Panc1 (cell line): ENCODE results near the gene SLC22A16. TPM values are rescaled to one million over a fixed set of nuclear protein-coding genes. Genes with fewer than 3 reads are reported as not detected.

Experiments
- ATAC-seq: fragments of 200-7000 bp; cut with Tn5 transposase; 2 replicates; pipeline ENCODE4 v1.9.1; 2020; ENCODE audit warnings: mild to moderate bottlenecking, moderate library complexity
- BruUV-seq: library from RNA; stranded (reverse); fragments of 400-500 nt; replicated peaks from 2 replicates; lab custom pipeline; 2021; lab: Mats Ljungman, UMichigan
- CTCF ChIA-PET: fragments of 300-600 bp; sonication (Branson Sonifier 250); formaldehyde crosslinking; loops from one replicate; lab custom pipeline; 2022; ENCODE audit warnings: antibody characterized with exemption; lab: Charles Lee
- POLR2A ChIA-PET: fragments of 300-600 bp; sonication (Branson Sonifier 250); formaldehyde crosslinking; loops from one replicate; lab custom pipeline; 2022; ENCODE audit warnings: antibody characterized with exemption; lab: Charles Lee
- DNase-seq: peaks from one replicate; pipeline ENCODE4 v3.0.0-alpha.2; 2010; ENCODE audit warnings: low read depth, low spot score
- H3K27ac ChIP-seq: 2 replicates; pipeline ENCODE4 v1.5.1; 2011; ENCODE audit warnings: mild to moderate bottlenecking, low read length, inconsistent platforms
- H3K27me3 ChIP-seq: fragments of 200-500 bp; sonication (Bioruptor generic); 2 replicates; pipeline ENCODE4 v1.6.0; 2014; ENCODE audit warnings: low read length, inconsistent platforms; ENCODE audit not compliant: control insufficient read depth, insufficient read depth
- H3K36me3 ChIP-seq: fragments of 200-500 bp; sonication (Bioruptor generic); 2 replicates; pipeline ENCODE4 v1.5.1; 2014; ENCODE audit warnings: inconsistent platforms, mild to moderate bottlenecking, low read length, moderate library complexity; ENCODE audit not compliant: control insufficient read depth, insufficient read depth
- H3K4me1 ChIP-seq: 2 replicates; pipeline ENCODE4 v1.5.1; 2011; ENCODE audit warnings: inconsistent platforms, mild to moderate bottlenecking, low read length, moderate library complexity; ENCODE audit not compliant: control insufficient read depth, insufficient read depth
- H3K4me3 ChIP-seq, 2 experiments: 2 replicates each; pipeline ENCODE4 v1.5.1; 2011 to 2012; ENCODE audit warnings: low read depth in 2 of 2, low read length in 2 of 2, mild to moderate bottlenecking in 2 of 2, inconsistent platforms in 1 of 2, moderate library complexity in 1 of 2
- H3K9me3 ChIP-seq: fragments of 200-500 bp; sonication (Bioruptor generic); 2 replicates; pipeline ENCODE4 v1.5.1; 2014; ENCODE audit warnings: low read depth, mild to moderate bottlenecking, inconsistent platforms, low read length, moderate library complexity; ENCODE audit not compliant: control insufficient read depth, insufficient read depth
- CTCF ChIP-seq: fragments of 450-650 bp; IDR thresholded peaks from 2 replicates; pipeline ENCODE4 v1.5.1; 2017; ENCODE audit warnings: mild to moderate bottlenecking
- POLR2AphosphoS5 ChIP-seq: IDR thresholded peaks from 2 replicates; pipeline ENCODE4 v1.6.1; 2012; ENCODE audit warnings: mild to moderate bottlenecking, low read depth, low read length, moderate library complexity
- SIN3A ChIP-seq: IDR thresholded peaks from 2 replicates; pipeline ENCODE4 v1.6.1; 2012; ENCODE audit warnings: low read depth, mild to moderate bottlenecking, low read length, moderate library complexity, borderline replicate concordance; ENCODE audit not compliant: insufficient read depth
- TCF7L2 ChIP-seq: IDR thresholded peaks from 2 replicates; pipeline ENCODE4 v1.6.1; 2011; ENCODE audit warnings: mild to moderate bottlenecking, low read depth, low read length, inconsistent platforms
- in situ Hi-C: cut with HindIII; loops from 2 replicates; pipeline ENCODE4 v1.10.0; 2016; ENCODE audit warnings: low sequenced_read_pairs, low pct_unique_long_range_greater_than_20kb
- intact Hi-C: fragments of 100-400 bp; cut with micrococcal nuclease; formaldehyde crosslinking; loops from one replicate; pipeline ENCODE4 v1.10.0; 2022; ENCODE audit not compliant: unreplicated experiment
- total RNA-seq: library from RNA; stranded (reverse); gene quantifications from one replicate; pipeline ENCODE4 v1.2.1, GENCODE V29; 2021; ENCODE audit not compliant: unreplicated experiment
- TF ChIP-seq, protein P1 (sequence below), 2 experiments: IDR thresholded peaks; 2 replicates each; pipeline ENCODE4 v1.6.1; 2011 to 2012; ENCODE audit warnings: low read depth in 2 of 2, control low read depth in 1 of 2, low read length in 1 of 2, mild to moderate bottlenecking in 1 of 2, moderate library complexity in 1 of 2; ENCODE audit not compliant: insufficient read depth in 1 of 2

Gene SLC22A16
- total RNA-seq, 1 experiment from 2014 or later = not detected

DNA sequence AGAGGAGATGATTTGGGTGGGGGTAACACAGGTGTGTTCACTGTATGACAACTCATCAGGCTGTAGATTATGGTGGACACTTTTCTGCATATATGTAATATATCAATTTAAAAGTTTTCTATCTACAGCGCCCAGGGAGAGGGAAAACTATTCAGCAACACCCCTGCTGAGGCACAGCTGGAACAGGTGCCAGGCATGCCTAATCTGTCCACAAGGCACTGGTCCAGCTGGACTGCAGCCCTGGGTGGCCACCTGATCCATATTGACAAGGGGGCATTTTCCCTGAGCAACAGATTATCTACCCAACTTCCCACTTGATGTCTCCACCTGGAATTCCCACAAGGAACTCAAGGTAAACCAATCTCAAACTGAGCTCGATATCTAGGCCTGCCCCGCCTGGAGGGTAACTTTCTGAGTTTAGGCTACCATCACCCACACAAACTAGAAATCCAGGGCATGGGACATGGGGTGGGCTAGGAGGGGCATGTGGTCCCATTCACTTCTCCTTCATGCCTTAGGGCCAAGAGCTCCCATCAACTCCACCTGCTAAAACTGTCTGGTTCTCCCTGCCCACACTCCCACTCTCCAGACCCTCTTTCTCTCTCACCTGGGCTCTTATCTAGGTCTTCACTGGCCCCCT, 4.6 kb downstream of the SLC22A16 start:
- Histone ChIP-seq H3K27ac (no peak overlapping the region), H3K27me3 (no peaks in the 10 kb centered on the region; the same call in none of the 2 replicates)
- POLR2A ChIA-PET = no interaction called here

GRCh38 chr6:110468731-110469130, 7.7 kb downstream of the SLC22A16 start:
- no TSS peak for BruUV-seq
- POLR2A ChIA-PET = no interaction called here
- H3K4me1 ChIP-seq = no peaks in the 10 kb centered on the region
- TF ChIP-seq POLR2AphosphoS5 = no peak
- TF ChIP-seq SIN3A = no peak
- TF ChIP-seq, protein P1, sequence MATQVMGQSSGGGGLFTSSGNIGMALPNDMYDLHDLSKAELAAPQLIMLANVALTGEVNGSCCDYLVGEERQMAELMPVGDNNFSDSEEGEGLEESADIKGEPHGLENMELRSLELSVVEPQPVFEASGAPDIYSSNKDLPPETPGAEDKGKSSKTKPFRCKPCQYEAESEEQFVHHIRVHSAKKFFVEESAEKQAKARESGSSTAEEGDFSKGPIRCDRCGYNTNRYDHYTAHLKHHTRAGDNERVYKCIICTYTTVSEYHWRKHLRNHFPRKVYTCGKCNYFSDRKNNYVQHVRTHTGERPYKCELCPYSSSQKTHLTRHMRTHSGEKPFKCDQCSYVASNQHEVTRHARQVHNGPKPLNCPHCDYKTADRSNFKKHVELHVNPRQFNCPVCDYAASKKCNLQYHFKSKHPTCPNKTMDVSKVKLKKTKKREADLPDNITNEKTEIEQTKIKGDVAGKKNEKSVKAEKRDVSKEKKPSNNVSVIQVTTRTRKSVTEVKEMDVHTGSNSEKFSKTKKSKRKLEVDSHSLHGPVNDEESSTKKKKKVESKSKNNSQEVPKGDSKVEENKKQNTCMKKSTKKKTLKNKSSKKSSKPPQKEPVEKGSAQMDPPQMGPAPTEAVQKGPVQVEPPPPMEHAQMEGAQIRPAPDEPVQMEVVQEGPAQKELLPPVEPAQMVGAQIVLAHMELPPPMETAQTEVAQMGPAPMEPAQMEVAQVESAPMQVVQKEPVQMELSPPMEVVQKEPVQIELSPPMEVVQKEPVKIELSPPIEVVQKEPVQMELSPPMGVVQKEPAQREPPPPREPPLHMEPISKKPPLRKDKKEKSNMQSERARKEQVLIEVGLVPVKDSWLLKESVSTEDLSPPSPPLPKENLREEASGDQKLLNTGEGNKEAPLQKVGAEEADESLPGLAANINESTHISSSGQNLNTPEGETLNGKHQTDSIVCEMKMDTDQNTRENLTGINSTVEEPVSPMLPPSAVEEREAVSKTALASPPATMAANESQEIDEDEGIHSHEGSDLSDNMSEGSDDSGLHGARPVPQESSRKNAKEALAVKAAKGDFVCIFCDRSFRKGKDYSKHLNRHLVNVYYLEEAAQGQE (IDR thresholded peaks at IDR 0.05; ENCODE audit: insufficient read depth in 1 of 2, low read depth in 2 of 2, low read length in 1 of 2) = no peak
- no peak for TF ChIP-seq CTCF
- TF ChIP-seq TCF7L2 = no peak
- in situ Hi-C loops = no loop called here
- DNase-seq (no peak), ATAC-seq (no peak)
- H3K4me3 ChIP-seq = no peak overlapping the region
- no peaks in the 10 kb centered on the region for H3K36me3 ChIP-seq
- H3K9me3 ChIP-seq = no peaks in the 10 kb centered on the region
- intact Hi-C loops = no loop called here
- CTCF ChIA-PET = no interaction called here
- H3K27me3 ChIP-seq = no peaks in the 10 kb centered on the region; the same call in none of the 2 replicates
- no peak overlapping the region for H3K27ac ChIP-seq

More for the DNA sequence above, 4.6 kb downstream of the SLC22A16 start:
- in situ Hi-C loops = no loop called here
- ATAC-seq (no peak), DNase-seq (no peak)
- no peaks in the 10 kb centered on the region for H3K9me3 ChIP-seq
- CTCF ChIA-PET = no interaction called here
- H3K4me1 ChIP-seq = no peaks in the 10 kb centered on the region
- TF ChIP-seq CTCF = no peak
- TF ChIP-seq POLR2AphosphoS5 = no peak
- TF ChIP-seq SIN3A = no peak
- TF ChIP-seq, protein P1 (IDR thresholded peaks at IDR 0.05; ENCODE audit: insufficient read depth in 1 of 2, low read depth in 2 of 2, low read length in 1 of 2) = no peak
- TF ChIP-seq TCF7L2 = no peak
- H3K4me3 ChIP-seq = no peak overlapping the region
- H3K36me3 ChIP-seq = no peaks in the 10 kb centered on the region
- intact Hi-C loops = no loop called here
- no TSS peak for BruUV-seq
